GM18517 (cell line): ENCODE data around the gene CRB2.
"Not testable (repeated sequence)": the region's sequence is repeated elsewhere in the genome, so short reads cannot be mapped to it uniquely, and the experiment has no call there.

Experiments used
- ATAC-seq: cut with Tn5 transposase; IDR thresholded peaks from one replicate; pipeline ENCODE4 v1.9.1; 2021; ENCODE audit warnings: mild to moderate bottlenecking, moderate library complexity; ENCODE audit not compliant: unreplicated experiment

Gene CRB2

DNA sequence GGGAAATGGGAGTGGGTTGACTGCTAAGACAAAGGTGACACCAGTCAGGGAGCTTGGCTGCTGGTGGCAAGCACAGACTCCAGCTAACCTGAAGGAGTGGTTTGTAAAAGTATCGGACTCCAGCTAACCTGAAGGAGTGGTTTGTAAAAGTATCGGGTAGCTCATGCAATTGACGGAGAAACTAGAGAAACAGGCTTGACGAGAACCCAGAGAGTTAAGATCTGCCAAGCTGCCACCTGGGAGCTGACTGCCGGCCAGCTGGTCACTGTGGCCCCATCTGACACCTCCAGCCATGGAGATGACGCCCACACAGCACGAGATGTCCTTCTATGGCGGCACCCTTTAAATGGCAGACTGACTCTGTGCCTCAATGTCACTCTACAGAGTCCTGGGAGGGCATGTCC lies 28.3 kb upstream of the CRB2 start:
- no peak for ATAC-seq

DNA sequence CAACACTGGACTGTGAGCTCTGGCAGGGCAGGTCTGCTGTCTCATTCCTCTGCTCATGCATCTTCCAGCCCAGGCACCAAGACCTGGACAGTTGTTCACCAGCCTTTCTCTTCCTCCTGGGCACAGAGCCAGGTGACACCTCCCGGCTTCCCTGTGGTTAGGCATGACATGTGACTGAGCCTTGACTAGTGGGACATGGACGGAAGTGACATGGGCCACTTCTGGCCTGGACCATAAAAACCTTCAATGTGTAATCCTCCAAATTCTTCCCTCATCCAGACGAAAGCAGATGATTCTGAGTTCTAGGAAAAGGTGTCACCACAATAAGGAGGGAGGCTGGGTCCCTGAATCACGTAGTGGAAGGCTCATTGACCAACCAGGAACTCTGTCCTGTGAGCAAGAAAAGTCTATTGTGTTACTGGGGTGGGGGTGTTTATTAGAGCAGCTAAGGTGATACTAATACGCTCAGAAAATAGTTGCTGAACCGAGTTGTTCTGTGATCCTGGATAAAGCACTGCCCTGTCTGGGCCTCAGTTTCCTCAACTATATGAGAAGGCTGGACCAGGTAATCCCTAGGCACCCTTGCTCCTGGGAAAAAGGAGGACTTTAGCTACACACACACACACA lies 26.6 kb upstream of the CRB2 start:
- ATAC-seq: no peak

DNA sequence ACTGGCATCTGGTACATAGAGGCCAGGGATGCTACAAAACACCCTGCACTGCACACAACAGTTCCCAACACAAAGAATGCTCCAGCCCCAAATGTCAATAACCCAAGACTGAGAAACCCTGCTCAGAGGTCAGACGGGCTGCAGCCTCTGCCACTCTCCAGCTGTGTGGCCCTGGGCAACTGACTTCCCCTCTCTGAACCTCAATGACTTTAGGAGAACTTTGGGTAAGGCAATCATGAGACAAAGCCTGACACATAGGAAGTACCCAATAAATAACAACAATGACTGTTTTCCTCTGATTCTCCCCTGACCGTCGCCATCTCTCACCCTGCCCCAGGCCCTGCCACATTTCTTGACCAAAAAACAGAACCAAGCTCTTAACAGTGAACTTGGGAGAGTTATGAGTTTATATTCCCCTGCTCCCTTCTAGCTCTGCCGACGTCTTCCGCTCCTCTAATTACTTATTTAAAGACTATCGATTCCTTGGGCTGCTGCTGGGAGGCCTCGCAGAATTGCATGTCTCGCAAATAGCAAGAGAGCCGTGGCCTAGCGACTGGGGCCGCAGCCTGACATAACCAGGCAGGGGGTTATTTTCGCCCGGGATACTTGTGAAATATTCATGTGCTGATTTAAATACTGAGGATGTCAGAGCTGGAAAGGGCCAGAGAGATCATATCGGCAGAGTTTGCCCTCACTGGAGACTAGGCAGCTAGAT lies 24.5 kb upstream of the CRB2 start:
- ATAC-seq: no peak

DNA sequence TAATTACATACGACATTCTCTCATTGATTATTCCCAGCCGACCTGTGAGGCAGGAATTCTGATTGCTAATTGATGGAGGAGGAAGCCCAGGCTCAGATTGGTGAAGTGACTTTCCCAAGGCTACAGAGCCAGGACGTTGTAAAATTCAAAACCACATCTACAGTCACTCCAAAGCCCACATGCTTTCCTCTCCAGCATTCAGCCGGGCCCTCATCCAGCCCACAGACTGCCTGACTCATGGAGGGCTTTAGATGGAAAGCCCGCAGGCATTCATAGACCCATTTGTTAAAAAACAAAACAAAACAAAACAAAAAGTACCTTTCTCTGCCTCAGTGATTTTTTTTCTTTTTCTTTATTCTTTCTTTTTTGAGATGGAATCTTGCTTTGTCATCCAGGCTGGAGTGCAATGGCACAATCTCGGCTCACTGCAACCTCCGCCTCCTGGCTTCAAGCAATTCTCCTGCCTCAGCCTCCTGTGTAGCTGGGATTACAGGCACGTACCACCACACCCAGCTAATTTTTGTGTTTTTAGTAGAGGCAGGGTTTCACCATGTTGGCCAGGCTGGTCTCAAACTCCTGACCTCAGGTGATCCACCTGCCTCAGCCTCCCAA lies 22.8 kb upstream of the CRB2 start:
- not testable (repeated sequence) for ATAC-seq

DNA sequence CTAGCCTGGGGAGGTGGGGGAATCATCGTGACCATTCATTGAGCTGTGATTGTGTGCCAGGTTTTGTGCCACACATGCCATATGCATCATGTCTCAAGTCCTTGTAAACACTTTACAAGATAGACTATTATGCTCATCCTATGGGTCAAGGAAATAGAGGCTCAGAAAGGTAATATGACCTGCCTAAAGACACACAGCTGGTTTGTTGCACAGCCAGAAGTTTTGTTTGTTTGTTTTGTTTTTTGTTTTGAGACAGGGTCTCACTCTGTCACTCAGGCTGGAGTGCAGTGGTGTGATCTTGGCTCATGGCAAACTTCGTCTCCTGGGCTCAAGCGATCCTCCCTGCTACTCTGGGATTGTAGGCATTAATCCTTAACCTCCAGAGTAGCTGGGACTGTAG lies 21.4 kb upstream of the CRB2 start:
- ATAC-seq: no peak

DNA sequence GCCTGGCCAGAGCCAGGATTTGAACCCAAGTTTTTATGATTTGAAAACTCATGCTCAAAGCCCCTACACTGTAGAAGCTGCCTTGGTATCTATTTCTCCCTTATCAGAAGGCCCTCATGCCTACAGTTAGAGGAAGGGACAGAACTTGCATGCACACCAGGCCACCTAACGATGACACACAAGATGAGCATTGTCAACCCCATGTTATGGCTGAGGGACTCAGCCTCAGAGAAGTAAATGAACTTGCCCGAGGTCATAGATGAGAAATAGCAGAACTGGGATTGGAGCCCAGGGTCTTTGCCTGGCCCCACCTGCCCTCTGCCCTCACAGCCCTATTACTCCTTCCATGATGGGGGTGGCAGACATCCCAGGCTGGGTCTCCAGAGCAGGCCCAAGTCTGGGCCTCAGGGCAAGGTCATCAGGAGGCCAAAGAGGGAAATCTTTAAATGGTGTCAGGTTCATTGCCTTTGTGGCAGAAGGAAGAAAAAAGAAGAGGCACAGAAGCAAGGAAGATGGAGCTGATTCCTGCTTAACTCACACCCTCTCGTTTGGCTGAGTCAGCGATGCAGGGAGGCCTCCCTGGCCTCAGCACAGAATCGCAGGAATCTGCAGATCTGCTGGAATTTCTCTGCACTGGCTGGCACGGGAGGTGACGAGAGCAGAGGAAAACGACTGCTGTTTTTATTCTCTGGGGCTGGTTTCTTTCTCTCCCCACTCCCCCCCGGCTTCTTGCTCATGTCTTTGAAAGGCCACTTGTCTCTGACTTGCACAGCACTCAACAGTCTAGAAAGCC lies 20.6 kb upstream of the CRB2 start:
- no peak for ATAC-seq

DNA sequence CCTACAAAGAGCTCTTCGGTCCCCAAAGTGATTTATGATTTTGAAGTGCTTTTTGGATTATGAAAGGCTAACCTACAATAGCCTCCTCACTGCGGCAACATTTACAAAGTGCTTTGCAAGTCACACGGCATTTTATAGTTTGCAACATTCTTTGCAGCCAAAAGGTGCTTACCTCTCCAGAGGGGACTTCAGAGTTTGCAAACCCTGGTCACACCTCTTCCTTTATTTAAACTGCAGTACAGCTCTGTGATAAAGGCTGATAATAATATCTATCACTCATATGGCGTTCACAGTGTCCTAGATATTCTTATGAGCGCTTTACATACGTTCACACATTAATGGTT lies 20.0 kb upstream of the CRB2 start:
- ATAC-seq: no peak

DNA sequence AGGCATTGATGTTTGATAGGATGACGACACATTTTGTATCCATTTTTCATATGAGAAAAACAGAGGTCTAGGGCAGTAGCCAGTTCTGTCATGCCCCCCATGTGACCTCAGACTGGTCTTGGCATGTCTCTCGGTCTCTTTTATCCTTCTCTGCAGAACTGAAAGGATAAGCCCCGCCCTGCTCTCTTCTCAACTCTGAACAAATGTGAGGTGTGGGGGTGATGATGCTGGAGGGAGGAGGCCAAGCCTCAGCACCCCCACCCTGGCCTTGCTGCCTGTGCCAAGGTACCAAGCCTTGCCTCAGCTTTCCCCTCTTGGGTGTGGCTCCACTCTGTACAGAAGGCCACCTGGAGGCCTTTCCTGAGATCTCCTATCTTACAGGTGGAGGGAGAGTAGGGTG lies 19.5 kb upstream of the CRB2 start:
- ATAC-seq: no peak

DNA sequence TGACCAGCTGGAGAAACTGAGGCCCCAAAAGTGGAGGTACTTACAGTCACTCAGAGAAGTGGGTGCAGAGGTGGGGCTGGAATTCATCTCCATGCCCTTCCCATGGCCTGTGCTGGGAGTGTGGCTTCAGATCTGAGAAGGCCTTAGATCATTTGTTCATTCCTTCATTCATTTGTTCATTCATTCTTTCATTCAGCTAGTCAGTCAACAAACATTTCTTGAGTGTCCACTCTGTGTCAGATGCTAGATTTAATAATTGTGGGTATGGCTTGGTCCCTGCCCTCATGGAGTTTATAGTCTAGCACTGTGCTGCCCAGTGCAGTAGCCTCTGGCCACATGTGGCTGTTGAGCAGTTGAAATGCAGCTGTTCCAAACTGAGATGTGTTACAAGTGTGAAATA lies 19.0 kb upstream of the CRB2 start:
- ATAC-seq: no peak

DNA sequence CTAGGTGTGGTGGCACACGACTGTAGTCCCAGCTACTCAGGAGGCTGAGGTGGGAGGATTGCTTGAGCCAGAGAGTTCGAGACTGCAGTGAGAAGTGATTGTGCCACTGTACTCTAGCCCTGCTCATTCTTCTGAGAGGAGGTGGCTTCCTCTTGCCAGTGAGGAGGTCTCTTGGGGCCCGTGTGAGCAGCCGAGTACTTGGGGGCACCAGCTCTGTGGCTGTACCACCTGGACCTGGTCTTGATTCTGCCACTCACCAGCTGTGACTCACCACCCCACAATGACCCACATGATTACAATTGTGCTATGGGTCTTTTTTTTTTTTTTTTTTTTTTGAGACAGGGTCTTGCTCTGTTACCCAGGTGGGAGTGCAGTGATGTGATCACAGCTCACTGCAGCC lies 18.0 kb upstream of the CRB2 start:
- no peak for ATAC-seq

DNA sequence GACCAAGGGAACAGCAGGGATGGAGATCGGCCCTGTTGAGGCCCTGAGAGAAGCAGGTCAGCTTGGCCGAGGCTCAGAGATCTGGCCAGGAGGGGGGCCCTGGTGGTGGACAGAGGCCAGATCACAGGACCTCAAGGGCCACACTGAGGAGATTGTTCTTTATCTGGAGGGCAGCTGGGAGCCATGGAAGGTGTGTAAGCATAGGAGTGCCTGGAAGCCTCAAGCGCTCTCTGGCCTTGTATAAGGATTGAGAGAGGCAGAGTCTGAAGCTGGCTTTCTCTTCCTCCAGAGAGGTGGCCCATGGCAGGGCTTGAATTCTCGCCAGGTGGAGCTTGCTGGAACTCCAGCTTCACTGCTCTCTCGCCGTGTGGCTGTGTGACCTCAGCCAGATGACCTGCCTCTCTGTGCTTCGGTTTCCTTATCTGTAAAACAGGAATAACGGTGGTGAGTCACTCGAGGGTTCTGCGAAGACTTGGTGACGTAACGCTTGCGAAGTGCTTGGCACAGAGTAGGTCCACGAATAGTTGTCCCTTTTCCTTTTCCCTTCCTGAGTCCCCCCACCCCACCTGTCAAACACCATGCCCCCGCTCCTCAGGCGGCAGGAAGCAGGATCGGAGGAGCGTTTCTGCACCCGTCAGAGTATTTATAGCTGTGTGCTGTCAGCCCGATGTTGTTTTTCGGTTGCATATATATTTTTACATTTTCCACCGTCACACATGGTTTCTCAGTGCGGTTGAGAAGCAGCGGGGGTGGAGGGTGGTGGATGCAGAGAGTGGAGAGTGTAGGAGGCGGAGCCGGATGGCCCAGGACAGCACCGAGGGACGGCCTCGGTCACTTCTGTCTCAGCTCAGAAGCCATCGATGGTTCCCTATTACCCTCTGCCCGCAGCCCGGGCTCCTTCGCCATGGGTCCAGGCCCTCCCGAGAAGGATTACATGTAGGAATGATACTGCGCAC lies 17.0 kb upstream of the CRB2 start:
- peak; percentile 72 for ATAC-seq

DNA sequence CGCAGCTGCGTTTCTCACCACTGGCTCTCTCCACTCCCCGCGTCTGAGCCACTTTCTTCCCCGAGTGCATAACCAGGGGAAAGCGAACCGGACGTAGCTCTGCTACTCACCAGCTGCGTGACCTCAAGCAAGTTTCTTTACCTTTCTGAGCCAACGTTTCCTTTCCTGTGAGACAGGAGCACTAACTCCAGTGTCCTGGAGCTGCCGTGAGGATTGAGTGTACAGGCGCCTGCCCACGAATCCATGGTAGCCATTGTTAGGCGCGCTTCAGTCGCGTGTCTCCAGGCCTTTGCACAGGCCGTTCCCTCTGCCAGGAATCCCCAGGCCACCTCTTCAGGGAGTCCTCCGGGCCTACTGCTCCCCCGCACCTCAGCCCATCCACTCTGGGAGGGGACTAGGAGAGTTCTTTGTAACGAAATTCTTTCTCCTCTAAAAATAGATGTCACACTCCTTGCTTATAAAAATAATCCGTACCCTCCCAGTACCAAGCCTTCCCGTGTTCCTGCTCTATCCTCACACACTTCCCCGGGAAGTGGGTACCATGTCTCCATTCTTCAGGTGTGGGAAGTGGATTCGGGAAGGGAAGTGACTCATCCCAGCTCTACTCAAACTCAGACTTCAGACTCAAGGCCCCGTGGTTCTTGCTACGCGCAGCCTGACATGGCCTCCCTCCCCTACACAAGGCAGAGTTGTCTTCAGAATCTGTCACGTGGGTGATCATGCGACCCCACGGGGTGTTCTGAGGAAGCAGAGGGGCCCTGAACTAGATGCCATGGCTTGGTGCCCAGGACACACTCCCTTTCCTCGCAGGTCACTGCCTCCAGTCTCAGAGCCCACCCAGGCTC lies 16.1 kb upstream of the CRB2 start:
- ATAC-seq: peak; percentile 56

DNA sequence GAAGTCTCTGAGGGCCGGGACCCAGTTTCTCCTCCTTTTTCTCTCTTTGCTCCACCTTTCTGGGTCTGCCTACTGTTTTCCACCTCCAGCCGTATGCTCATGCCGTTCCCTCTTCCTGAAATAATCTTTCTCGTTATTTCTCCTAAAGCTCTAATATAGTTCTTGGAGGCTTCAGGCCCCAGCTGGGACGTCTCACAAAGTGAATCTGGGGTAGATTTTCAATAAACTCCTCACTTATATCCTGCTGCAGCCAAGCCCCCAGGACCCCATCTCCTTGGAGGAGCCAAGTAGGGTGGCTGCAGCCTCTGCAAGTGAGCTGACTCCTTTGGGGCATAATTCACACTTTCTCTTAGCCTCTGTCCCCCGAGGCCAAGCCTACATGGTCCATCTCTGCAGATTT lies 14.2 kb upstream of the CRB2 start:
- ATAC-seq: no peak

DNA sequence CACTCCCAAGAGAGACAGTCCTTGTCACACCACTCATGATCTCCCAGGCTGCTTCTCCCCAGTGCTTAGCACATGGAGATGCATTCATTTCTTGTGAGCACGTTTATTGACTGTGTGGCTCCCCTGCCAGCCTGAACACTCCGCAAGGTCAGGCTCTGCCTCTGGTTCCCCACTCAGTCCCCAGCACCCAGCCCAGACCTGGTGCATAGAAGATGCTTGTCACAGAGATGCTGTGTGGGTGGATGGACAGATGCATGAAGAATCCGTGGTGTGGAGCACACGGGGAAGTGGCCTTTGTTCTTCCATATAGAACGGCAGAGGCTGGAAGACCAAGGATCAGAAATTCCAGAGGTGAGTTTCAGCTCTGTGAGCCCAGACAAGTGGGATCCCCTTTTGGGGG lies 13.8 kb upstream of the CRB2 start:
- ATAC-seq: no peak

DNA sequence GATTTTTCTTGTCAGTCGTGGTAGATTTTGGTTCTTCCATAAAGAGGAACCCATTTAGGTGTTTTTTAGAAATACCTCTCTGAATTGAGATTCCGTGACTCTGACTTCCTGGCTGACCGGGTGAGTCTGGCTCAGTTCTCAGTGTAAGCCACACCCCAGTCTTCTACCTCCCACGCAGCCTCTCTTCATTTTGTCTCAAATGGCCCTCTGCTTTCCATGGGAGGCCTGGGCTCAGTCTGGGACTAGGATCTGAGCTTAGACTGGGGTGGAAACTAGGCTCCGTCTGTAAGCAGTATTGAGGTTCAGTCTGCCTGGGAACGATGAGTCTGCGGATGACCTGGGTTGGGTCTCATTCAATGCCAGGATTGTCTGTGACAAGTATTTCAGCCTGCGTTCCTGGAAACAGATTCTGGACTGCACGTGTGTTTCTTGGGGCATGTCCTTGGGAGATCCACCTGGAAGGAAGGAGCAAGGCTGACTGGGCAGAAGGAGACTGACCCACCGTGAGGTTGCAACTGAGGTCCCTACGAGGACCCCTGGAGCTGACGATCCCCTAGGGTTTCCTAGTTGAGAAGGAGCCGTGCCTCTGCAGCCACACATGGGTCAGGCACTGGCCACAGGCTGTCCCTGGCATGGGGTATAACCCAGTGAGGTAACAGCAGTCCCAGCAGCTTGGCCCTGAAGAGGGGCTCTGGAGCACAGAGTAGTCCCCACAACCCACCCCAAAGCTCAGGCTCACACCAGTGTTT lies 12.4 kb upstream of the CRB2 start:
- ATAC-seq: no peak

DNA sequence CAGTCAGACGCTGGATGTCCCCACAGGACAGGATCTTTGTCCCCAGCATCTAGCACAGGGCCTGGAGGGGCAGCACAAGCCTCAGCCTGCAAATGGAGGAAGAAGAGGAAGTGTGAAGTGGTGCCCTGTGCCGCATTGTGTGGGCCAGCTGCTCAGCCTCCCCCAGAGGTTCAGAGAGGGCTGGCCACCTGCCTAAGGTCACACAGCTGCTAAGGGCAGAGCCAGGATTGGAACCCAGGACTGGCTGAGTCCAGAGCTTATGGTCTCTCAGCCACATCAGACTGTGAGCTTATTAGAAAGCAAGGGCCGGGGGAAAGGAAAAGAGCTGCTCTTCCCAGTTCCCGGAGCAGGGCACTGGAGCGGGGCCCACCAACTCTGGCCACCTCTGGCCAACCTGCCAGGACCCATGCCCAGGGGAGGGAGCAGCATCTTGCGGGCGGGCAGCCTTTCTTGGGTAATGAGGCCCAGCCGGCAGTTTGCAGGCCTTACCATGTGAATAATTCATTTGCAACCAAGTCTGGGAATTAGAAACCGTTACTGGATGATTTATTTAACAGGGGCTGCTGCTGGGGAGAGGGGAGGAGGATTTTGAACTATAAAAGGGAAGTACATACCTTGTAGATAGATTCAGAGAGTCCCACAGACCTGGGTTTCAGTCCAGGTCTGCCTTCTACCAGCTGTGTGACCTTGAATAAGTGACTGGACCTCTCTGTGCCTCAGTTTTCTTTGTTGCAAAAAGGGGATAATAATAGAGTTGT lies 11.6 kb upstream of the CRB2 start:
- no peak for ATAC-seq

DNA sequence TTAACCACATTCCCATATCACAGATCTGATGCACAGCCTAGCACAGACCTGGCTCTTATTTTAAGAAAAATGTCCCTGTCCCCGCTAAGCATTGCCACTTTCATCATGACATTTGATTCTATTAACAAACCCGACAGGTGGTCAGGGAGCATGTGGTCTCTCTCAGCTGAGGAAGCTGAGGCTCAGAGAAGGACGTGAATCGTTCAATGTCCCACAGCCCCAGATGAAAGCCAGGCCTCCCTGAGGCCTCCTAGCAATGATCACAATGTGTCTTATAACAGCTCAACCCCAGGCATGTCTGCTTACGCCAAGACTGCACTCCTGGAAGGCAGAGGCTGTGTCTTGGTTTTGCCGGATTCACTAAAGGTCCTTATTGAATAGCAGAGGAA lies 10.4 kb upstream of the CRB2 start:
- no peak for ATAC-seq

DNA sequence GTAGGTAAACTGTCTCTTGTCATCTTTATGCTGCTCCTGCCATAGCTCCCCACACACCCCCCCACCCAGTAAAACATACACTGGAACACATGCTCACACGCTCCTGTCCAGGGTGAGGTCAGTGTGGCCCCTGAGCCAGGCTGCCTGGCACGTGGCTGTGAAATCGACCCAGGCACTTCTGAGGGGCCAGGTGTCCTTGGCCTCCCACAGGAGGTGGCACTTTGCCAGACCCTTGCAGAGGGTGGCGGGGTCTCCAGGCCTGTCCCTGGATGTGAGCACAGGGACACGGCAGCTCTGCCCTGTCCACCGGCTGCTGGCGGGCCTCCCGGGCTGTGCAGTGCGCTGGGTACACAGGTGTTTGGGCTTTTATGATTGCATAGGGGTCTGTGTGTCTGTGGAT lies 10.0 kb upstream of the CRB2 start:
- ATAC-seq: no peak
